KMS-11 (cell line): ENCODE data around the gene EPS15.

Source experiments
- H2AFZ ChIP-seq: fragments of 200-600 bp; sonication (generic); 2 replicates; pipeline ENCODE4 v1.6.1; 2016; ENCODE audit warnings: antibody characterized with exemption, mixed run types, low read depth
- H3K27ac ChIP-seq: fragments of 200-600 bp; sonication (generic); 2 replicates; pipeline ENCODE4 v1.6.1; 2016; ENCODE audit warnings: mild to moderate bottlenecking, mixed run types
- H3K27me3 ChIP-seq: fragments of 200-600 bp; sonication (generic); 2 replicates; pipeline ENCODE4 v1.6.1; 2017; ENCODE audit warnings: mild to moderate bottlenecking, low read depth, mixed run types, moderate library complexity; ENCODE audit not compliant: insufficient read depth
- H3K36me3 ChIP-seq: fragments of 200-600 bp; sonication (generic); 2 replicates; pipeline ENCODE4 v1.6.1; 2017; ENCODE audit warnings: mild to moderate bottlenecking, mixed run types; ENCODE audit not compliant: insufficient read depth
- H3K4me1 ChIP-seq: fragments of 200-600 bp; sonication (generic); 2 replicates; pipeline ENCODE4 v1.6.1; 2016; ENCODE audit warnings: mild to moderate bottlenecking, low read depth, mixed run types; ENCODE audit not compliant: poor library complexity, severe bottlenecking
- H3K4me2 ChIP-seq: fragments of 200-600 bp; sonication (generic); 2 replicates; pipeline ENCODE4 v1.7.0; 2016; ENCODE audit warnings: mild to moderate bottlenecking, mixed run types
- H3K4me3 ChIP-seq: fragments of 200-600 bp; sonication (generic); IDR thresholded peaks from 2 replicates; pipeline ENCODE4 v1.6.1; 2017; ENCODE audit warnings: low read depth, low read length, mixed read lengths; ENCODE audit not compliant: insufficient read depth
- H3K79me2 ChIP-seq: fragments of 200-600 bp; sonication (generic); 2 replicates; pipeline ENCODE4 v1.6.1; 2016; ENCODE audit warnings: low read depth, mixed run types; ENCODE audit not compliant: insufficient read depth
- H3K9ac ChIP-seq: fragments of 200-600 bp; sonication (generic); 2 replicates; pipeline ENCODE4 v1.6.1; 2016; ENCODE audit warnings: mild to moderate bottlenecking, mixed run types
- H4K20me1 ChIP-seq: fragments of 200-600 bp; sonication (generic); 2 replicates; pipeline ENCODE4 v1.6.1; 2016; ENCODE audit warnings: mild to moderate bottlenecking, mixed run types; ENCODE audit not compliant: insufficient read depth
- TF ChIP-seq, protein P1 (sequence below): fragments of 200-600 bp; sonication (generic); conservative IDR thresholded peaks from 2 replicates; pipeline ENCODE4 v1.6.1; 2017; ENCODE audit warnings: low read depth, mild to moderate bottlenecking, antibody characterized with exemption, low read length, moderate library complexity, mixed read lengths

Gene EPS15

DNA sequence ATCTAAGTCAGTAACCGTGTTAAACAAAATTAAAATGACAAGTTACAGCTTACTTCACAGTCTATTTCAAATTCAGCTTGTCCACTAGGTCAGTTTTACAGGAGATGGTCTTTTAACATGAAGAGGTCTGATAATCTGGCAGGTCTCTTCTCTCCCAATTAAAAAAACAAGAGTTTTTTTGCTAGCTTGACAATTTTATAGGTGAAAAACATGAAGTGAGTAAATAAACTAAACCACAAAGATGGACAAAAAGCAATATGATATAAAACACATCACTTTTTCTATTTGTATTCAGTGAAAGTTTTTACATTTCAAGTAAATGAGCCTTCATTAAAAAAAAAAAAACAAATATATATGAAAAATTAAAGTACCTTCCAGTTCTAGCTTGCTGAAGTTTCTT is 163.7 kb downstream of the EPS15 start:
- H3K27me3 ChIP-seq, result no peaks in the 10 kb centered on the region
- H2AFZ ChIP-seq, result no peak overlapping the region
- no peaks in the 10 kb centered on the region for H3K4me1 ChIP-seq
- H3K27ac ChIP-seq, result no peak overlapping the region
- H3K36me3 ChIP-seq, result no peaks in the 10 kb centered on the region
- TF ChIP-seq, protein P1, sequence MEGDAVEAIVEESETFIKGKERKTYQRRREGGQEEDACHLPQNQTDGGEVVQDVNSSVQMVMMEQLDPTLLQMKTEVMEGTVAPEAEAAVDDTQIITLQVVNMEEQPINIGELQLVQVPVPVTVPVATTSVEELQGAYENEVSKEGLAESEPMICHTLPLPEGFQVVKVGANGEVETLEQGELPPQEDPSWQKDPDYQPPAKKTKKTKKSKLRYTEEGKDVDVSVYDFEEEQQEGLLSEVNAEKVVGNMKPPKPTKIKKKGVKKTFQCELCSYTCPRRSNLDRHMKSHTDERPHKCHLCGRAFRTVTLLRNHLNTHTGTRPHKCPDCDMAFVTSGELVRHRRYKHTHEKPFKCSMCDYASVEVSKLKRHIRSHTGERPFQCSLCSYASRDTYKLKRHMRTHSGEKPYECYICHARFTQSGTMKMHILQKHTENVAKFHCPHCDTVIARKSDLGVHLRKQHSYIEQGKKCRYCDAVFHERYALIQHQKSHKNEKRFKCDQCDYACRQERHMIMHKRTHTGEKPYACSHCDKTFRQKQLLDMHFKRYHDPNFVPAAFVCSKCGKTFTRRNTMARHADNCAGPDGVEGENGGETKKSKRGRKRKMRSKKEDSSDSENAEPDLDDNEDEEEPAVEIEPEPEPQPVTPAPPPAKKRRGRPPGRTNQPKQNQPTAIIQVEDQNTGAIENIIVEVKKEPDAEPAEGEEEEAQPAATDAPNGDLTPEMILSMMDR, result no peak
- no peak overlapping the region for H3K4me2 ChIP-seq
- no peak overlapping the region for H3K4me3 ChIP-seq
- no peak overlapping the region for H3K9ac ChIP-seq
- no peaks in the 10 kb centered on the region for H4K20me1 ChIP-seq
- no peaks in the 10 kb centered on the region for H3K79me2 ChIP-seq

- Histone ChIP-seq H2AFZ (no peak overlapping the region), H3K4me1 (no peaks in the 10 kb centered on the region), H3K9ac (no peak overlapping the region), H3K4me2 (no peak overlapping the region), H4K20me1 (no peaks in the 10 kb centered on the region), H3K27me3 (no peaks in the 10 kb centered on the region), H3K36me3 (no peaks in the 10 kb centered on the region), H3K79me2 (no peaks in the 10 kb centered on the region), H3K27ac (no peak overlapping the region), H3K4me3 (no peak overlapping the region)
- TF ChIP-seq, protein P1, result no peak
These were observed 164.7 kb downstream of the EPS15 start for GRCh38 chr1:51354416-51354815.

GRCh38 chr1:51351907-51352306 is 167.2 kb downstream of the EPS15 start:
- Histone ChIP-seq H4K20me1 (no peaks in the 10 kb centered on the region), H3K36me3 (no peaks in the 10 kb centered on the region), H3K27me3 (no peaks in the 10 kb centered on the region), H3K27ac (no peak overlapping the region), H3K4me3 (no peak overlapping the region), H2AFZ (no peak overlapping the region), H3K4me1 (no peaks in the 10 kb centered on the region), H3K79me2 (no peaks in the 10 kb centered on the region), H3K9ac (no peak overlapping the region), H3K4me2 (no peak overlapping the region)
- TF ChIP-seq, protein P1, result no peak

DNA sequence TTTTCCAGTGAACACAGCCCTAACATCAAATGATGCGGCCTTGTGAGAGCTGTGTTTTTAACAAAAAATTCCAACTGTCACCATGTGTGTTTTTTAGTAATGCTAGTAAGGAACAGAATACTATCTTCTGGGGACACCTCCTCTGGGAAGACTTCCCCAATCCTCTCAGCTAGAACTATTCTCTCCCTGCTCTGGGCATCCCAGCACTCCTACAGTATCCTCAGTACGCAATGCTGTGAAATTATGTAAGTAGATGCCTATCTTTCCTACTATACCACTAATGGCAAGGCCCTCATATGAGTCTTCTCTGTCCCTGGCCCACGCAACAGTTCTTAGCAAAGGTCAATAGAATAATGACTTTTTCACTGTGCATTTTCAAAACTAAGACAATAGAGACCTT is 169.2 kb downstream of the EPS15 start:
- no peak overlapping the region for H3K4me3 ChIP-seq
- H3K79me2 ChIP-seq, result no peaks in the 10 kb centered on the region
- no peaks in the 10 kb centered on the region for H3K27me3 ChIP-seq
- no peaks in the 10 kb centered on the region for H4K20me1 ChIP-seq
- no peak overlapping the region for H3K4me2 ChIP-seq
- no peaks in the 10 kb centered on the region for H3K4me1 ChIP-seq
- H3K36me3 ChIP-seq, result no peaks in the 10 kb centered on the region
- H3K27ac ChIP-seq, result no peak overlapping the region
- H3K9ac ChIP-seq, result no peak overlapping the region
- no peak overlapping the region for H2AFZ ChIP-seq
- TF ChIP-seq, protein P1, result no peak

DNA sequence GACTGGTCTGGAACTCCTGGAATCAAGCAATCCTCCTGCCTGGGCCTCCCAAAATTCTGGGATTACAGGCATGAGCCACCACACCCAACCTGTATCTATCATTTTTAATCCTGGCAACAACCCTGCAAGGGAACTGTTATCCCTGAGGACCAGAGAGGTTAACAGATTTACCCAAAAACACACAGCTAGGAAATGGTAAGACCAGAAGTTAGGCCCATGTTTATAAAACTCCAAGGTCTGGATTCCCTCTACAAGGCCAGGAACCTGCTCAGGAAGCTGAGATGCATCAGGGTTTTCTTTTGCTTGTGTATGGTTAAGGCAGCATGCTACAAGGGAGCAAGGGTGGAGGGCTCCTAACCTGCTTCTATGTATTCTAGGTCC is 170.9 kb downstream of the EPS15 start:
- TF ChIP-seq, protein P1, result no peak
- Histone ChIP-seq H4K20me1 (no peaks in the 10 kb centered on the region), H3K79me2 (no peaks in the 10 kb centered on the region), H3K36me3 (no peaks in the 10 kb centered on the region), H3K4me2 (no peak overlapping the region), H3K9ac (no peak overlapping the region), H3K4me3 (no peak overlapping the region), H3K4me1 (no peaks in the 10 kb centered on the region), H2AFZ (no peak overlapping the region), H3K27ac (no peak overlapping the region), H3K27me3 (no peaks in the 10 kb centered on the region)
